Subcutaneous abdominal adipose tissue (tissue), 5 donors: ENCODE results near the gene KRTAP10-1.

ENCODE experiments used
- H3K27ac ChIP-seq: one replicate; pipeline ENCODE4 v1.7.0; 2013; ENCODE audit warnings: low read depth, mild to moderate bottlenecking, inconsistent platforms, low read length, moderate library complexity
- H3K27me3 ChIP-seq, 5 donors: one replicate each; pipeline ENCODE4 v1.7.0; 2013; ENCODE audit warnings: low read length in 5 of 5, inconsistent platforms in 1 of 5; ENCODE audit not compliant: control insufficient read depth in 5 of 5, insufficient read depth in 4 of 5
- H3K36me3 ChIP-seq, 5 donors: one replicate each; pipeline ENCODE4 v1.7.0; 2013; ENCODE audit warnings: low read length in 5 of 5; ENCODE audit not compliant: control insufficient read depth in 5 of 5, insufficient read depth in 5 of 5
- H3K4me1 ChIP-seq, 5 donors: one replicate each; pipeline ENCODE4 v1.7.0; 2013; ENCODE audit warnings: low read length in 5 of 5, mild to moderate bottlenecking in 3 of 5, moderate library complexity in 1 of 5; ENCODE audit not compliant: control insufficient read depth in 5 of 5, insufficient read depth in 5 of 5
- H3K4me3 ChIP-seq, 5 donors: one replicate each; pipeline ENCODE4 v1.7.0; 2013; ENCODE audit warnings: low read length in 5 of 5, low read depth in 1 of 5
- H3K9ac ChIP-seq, 5 donors: one replicate each; pipeline ENCODE4 v1.7.0; 2013; ENCODE audit warnings: low read length in 5 of 5, mild to moderate bottlenecking in 4 of 5, moderate library complexity in 3 of 5
- H3K9me3 ChIP-seq, 5 donors: one replicate each; pipeline ENCODE4 v1.7.0; 2013; ENCODE audit warnings: low read length in 5 of 5; ENCODE audit not compliant: control insufficient read depth in 5 of 5
- donor health status: healthy.
- donor health status: healthy.
- donor health status: healthy.
- donor health status: healthy.
- donor health status: healthy.

The KRTAP10-1 gene

GRCh38 chr21:44549525-44550211 lies 9.7 kb upstream of the KRTAP10-1 start:
- Histone ChIP-seq H3K9me3 (peaks cover 0 to 9% (median 4%) of the 10 kb centered on the region in 5 donors), H3K27ac (no peak overlapping the region), H3K27me3 (peaks cover 21 to 49% (median 35%) of the 10 kb centered on the region in 5 donors), H3K4me1 (no peaks in the 10 kb centered on the region), H3K4me3 (no peak overlapping the region), H3K36me3 (no peaks in the 10 kb centered on the region), H3K9ac (no peak overlapping the region)

- Histone ChIP-seq H3K36me3 (no peaks in the 10 kb centered on the region), H3K27ac (no peak overlapping the region), H3K27me3 (peaks cover 18 to 43% (median 32%) of the 10 kb centered on the region in 5 donors), H3K4me3 (no peak overlapping the region), H3K4me1 (no peaks in the 10 kb centered on the region), H3K9me3 (peaks cover 0 to 9% (median 2%) of the 10 kb centered on the region in 5 donors), H3K9ac (no peak overlapping the region)
These were observed 8.9 kb upstream of the KRTAP10-1 start for GRCh38 chr21:44548922-44549321.

- peaks cover 16 to 40% (median 32%) of the 10 kb centered on the region in 5 donors for H3K27me3 ChIP-seq
- H3K4me3 ChIP-seq = no peak overlapping the region
- peaks cover 0 to 9% (median 2%) of the 10 kb centered on the region in 5 donors for H3K9me3 ChIP-seq
- H3K36me3 ChIP-seq = no peaks in the 10 kb centered on the region
- H3K4me1 ChIP-seq = no peaks in the 10 kb centered on the region
- H3K9ac ChIP-seq = no peak overlapping the region
- H3K27ac ChIP-seq = no peak overlapping the region
These were observed 8.4 kb upstream of the KRTAP10-1 start for GRCh38 chr21:44548381-44548780.

GRCh38 chr21:44547656-44548331 lies 7.8 kb upstream of the KRTAP10-1 start:
- Histone ChIP-seq H3K27me3 (peaks cover 16 to 40% (median 29%) of the 10 kb centered on the region in 5 donors), H3K36me3 (no peaks in the 10 kb centered on the region), H3K9ac (no peak overlapping the region), H3K4me1 (no peaks in the 10 kb centered on the region), H3K4me3 (no peak overlapping the region), H3K9me3 (peaks cover 0 to 9% (median 4%) of the 10 kb centered on the region in 5 donors), H3K27ac (no peak overlapping the region)

GRCh38 chr21:44544566-44544965 lies 4.6 kb upstream of the KRTAP10-1 start:
- Histone ChIP-seq H3K27ac (no peak overlapping the region), H3K4me3 (no peak overlapping the region), H3K4me1 (no peaks in the 10 kb centered on the region), H3K9me3 (peaks cover 0 to 11% (median 8%) of the 10 kb centered on the region in 5 donors), H3K36me3 (no peaks in the 10 kb centered on the region), H3K9ac (no peak overlapping the region), H3K27me3 (peaks cover 8 to 24% (median 14%) of the 10 kb centered on the region in 5 donors)

- H3K27me3 ChIP-seq = peaks cover 3 to 10% (median 9%) of the 10 kb centered on the region in 5 donors
- no peaks in the 10 kb centered on the region for H3K4me1 ChIP-seq
- no peaks in the 10 kb centered on the region for H3K36me3 ChIP-seq
- peaks cover 0 to 11% (median 8%) of the 10 kb centered on the region in 5 donors for H3K9me3 ChIP-seq
- no peak overlapping the region for H3K27ac ChIP-seq
- H3K4me3 ChIP-seq = no peak overlapping the region
- no peak overlapping the region for H3K9ac ChIP-seq
These were observed 2.7 kb upstream of the KRTAP10-1 start for GRCh38 chr21:44542716-44543115.

DNA sequence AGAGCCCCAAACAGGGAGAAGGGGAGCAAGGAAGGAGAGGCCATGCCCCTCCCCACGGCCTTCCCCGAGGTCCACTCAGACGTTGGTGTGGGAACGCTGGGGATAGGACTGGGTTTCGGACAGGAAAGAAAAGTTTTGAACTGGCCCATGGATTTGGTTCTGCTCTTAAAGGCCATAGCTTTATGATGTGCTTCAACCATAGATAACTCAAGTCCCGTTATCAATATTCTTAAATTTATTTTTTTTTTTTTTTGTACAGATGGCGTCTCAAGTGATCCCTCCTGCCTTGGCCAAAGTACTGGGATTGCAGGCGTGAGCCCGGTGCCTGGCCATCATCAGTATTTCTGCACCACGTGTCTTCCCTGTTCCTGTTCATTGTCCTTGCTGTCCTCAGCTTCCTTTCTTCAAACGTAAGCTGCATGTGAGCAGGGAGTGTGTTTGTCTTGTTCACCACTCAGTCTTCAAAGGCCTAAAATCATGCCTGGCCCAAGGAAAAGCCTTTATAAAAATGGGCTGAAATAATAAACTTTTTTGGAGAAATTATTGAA lies 820 bp upstream of the KRTAP10-1 start:
- H3K9ac ChIP-seq = no peak overlapping the region
- H3K27me3 ChIP-seq = peaks cover 3 to 9% (median 9%) of the 10 kb centered on the region in 5 donors
- no peak overlapping the region for H3K4me3 ChIP-seq
- no peak overlapping the region for H3K27ac ChIP-seq
- H3K4me1 ChIP-seq = no peaks in the 10 kb centered on the region
- H3K36me3 ChIP-seq = no peaks in the 10 kb centered on the region
- H3K9me3 ChIP-seq = peaks cover 0 to 11% (median 0%) of the 10 kb centered on the region in 5 donors

GRCh38 chr21:44539046-44539445 lies 949 bp downstream of the KRTAP10-1 start:
- Histone ChIP-seq H3K27me3 (peaks cover 3 to 9% (median 9%) of the 10 kb centered on the region in 5 donors), H3K9ac (no peak overlapping the region), H3K4me1 (no peaks in the 10 kb centered on the region), H3K36me3 (no peaks in the 10 kb centered on the region), H3K9me3 (peaks cover 0 to 11% (median 0%) of the 10 kb centered on the region in 5 donors), H3K4me3 (no peak overlapping the region), H3K27ac (no peak overlapping the region)

DNA sequence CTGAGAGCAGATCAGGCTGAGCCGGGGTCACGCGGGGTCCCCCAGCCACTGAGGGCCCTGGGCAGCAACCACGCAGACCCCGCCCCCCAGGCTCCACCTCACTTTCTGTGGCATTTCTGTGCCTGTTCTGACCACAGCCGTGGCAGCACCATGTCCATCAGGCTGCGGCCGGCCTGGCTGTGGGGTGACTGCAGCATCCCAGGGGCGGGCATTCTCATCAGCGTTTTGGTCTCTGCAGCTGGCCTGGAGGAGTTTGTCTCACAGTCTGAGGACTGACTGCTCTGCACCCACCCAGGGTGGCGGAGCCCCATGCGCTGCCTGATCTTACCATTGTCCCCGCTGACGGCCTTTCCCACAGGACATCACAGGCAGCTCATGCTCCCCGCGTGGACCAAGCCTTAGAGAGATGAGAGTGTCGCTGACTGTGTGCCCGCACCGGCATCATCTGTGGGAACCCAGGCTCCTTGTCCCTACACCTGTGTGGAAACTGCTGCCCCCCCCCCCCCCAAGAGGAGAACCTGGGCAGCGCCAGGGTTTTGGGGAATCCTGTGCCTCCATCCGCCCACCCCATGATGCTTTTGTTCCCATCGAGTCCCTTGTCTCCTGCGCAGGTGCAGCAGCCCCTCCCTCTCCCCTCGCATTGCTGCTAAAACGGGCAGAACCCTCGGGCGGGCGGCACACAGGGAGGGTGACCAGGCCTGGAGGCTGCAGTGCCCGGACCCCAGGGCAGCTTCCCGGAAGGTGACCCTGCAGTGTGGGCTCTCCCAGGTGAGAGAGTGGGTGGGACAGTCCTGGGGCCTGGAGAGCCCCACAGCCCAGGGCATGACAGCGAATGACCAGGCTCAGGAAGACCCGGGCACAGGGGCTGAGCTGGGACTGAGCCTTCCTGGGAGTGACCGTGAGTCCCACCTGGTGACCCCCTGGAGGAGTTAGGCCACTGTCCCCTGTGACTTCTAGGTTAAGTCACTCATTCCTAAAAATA lies 1.8 kb downstream of the KRTAP10-1 start:
- Histone ChIP-seq H3K36me3 (no peaks in the 10 kb centered on the region), H3K4me1 (no peaks in the 10 kb centered on the region), H3K27ac (no peak overlapping the region), H3K9ac (no peak overlapping the region), H3K9me3 (peaks cover 0 to 11% (median 0%) of the 10 kb centered on the region in 5 donors), H3K4me3 (no peak overlapping the region), H3K27me3 (peaks cover 3 to 9% (median 9%) of the 10 kb centered on the region in 5 donors)
